ENCODE measurements around the gene ROBO4. TPM values are rescaled to one million over a fixed set of nuclear protein-coding genes. Genes with fewer than 3 reads are reported as not detected.

ROBO4 gene
- total RNA-seq, 2 experiments from 2014 or later = not detected

DNA sequence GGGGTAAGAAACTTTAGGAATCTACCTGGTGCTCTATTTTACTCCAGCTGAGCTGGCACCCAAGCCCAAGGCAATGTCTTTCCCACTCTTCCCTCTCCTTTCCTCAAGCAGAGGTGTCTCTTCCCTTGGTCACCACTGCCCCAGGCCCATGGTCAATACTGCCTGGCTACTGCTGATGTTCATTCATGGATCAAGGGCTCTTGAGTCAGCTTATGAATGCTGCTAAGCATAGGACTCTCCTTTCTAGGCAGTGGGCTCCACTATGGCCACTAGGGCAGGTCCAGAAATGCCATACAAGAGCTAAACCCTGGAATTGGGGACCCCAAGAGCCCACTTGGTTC is 18.7 kb upstream of the ROBO4 start:
- CTCF ChIA-PET = interaction anchor here (1.5 to 1.6 kb wide), 2 partner anchors 207 to 226 kb away, joined by 6 to 8 read pairs; no protein-coding TSS in a partner anchor
- DNase-seq = no peak
- Mint-ChIP-seq H3K9me3 (peaks cover 12% of the 10 kb centered on the region), H3K27ac (no peak overlapping the region), H3K36me3 (ENCODE audit: low read depth) (no peaks in the 10 kb centered on the region), H3K4me1 (peaks cover 2% of the 10 kb centered on the region), H3K4me3 (no peak overlapping the region), H3K27me3 (peaks cover 19% of the 10 kb centered on the region)
- POLR2A ChIA-PET = interaction anchor here (1.1 kb wide), 1 partner anchor 37 kb away, joined by 5 read pairs; the partner anchor contains the start of gene CCDC15

DNA sequence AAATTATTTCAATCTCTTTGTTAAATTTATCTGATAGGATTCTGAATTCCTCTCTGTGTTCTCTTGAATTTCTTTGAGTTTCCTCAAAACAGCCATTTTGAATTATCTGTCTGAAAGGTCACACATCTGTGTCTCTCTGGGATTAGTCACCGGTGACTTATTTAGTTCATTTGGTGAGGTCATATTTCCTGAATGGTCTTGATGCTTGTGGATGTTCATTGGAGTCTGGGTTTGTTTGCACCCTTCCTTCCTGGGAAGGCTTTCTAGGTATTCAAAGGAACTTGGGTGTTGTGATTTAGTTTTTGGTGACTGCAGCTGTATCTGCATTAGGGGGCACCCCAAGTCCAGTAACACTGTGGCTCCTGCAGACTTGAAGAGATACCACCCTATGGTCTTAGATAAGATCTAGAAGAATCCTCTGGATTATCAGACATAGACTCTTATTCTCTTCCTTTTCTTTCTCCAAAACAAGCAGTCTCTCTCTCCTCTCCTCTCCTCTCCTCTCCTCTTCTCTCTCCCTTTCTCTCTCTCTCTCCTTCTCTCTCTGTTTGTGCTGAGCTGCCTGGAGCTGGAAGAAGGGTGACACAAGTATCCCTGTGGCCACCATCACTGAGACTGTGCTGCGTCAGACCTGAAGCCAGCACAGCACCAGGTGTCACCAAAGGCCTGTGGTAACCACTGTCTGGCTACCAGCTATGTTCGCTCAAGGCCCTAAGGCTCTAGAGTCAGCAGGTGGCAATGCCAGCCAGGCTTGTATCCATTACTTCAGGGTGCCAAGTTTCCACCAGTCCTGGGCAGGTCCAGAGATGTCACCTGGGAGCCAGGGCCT is 18.1 kb upstream of the ROBO4 start:
- Mint-ChIP-seq H3K9me3 (peaks cover 12% of the 10 kb centered on the region), H3K36me3 (ENCODE audit: low read depth) (no peaks in the 10 kb centered on the region), H3K4me1 (peaks cover 2% of the 10 kb centered on the region), H3K27me3 (peaks cover 19% of the 10 kb centered on the region), H3K4me3 (no peak overlapping the region), H3K27ac (no peak overlapping the region)
- DNase-seq = no peak
- POLR2A ChIA-PET = no interaction called here
- CTCF ChIA-PET = interaction anchor here (1.5 to 1.6 kb wide), 2 partner anchors 208 to 226 kb away, joined by 6 to 8 read pairs; no protein-coding TSS in a partner anchor

DNA sequence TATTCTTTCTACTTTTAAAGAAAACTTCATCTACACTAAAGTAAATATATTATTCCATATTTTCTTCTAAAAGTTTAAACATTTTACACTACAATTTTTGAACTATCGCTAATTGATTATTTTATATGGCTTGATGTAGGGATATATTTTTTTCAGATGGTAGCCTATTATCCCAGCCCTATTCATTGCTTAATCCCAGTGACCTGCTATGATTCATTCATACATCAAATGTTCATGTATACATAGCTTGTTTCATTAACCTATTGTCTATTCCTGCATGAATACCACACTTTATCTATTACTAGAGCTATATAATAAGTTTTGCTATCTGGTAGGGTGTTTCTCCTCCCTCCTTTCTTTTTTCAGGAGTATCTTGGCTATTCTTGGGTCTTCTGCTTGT is 5.0 kb upstream of the ROBO4 start:
- Mint-ChIP-seq H3K4me3 (no peak overlapping the region), H3K9me3 (no peaks in the 10 kb centered on the region), H3K27me3 (peaks cover 43% of the 10 kb centered on the region), H3K36me3 (ENCODE audit: low read depth) (no peaks in the 10 kb centered on the region), H3K27ac (no peak overlapping the region), H3K4me1 (peaks cover 4% of the 10 kb centered on the region)
- no peak for DNase-seq
- CTCF ChIA-PET = interaction anchor here (1.9 kb wide), 1 partner anchor 26 kb away, joined by 5 read pairs; no protein-coding TSS in a partner anchor
- POLR2A ChIA-PET = no interaction called here

DNA sequence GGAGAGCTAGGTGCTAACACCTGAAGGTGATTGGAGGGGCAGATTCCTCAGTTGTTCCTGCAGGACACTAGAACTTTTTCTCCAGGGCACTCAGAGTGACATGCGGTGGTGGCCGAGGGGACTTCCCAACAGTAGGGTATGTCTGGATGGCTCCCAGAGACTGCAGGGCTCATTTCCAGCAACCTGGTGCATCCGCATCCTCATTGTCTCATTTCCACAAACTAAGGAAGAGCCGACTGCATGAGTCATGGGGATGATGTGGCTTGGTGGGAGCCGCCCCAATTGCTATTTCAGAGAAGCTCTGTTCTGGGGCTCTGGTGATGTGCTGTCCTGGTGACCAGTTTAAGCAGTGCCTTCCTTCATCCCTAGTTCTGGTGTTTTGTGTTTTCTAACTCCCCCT is 2.8 kb upstream of the ROBO4 start:
- DNase-seq = peak; percentile 11
- H3K4me3 Mint-ChIP-seq = no peak overlapping the region
- H3K36me3 Mint-ChIP-seq (ENCODE audit: low read depth) = no peaks in the 10 kb centered on the region
- no peaks in the 10 kb centered on the region for H3K9me3 Mint-ChIP-seq
- no peak overlapping the region for H3K27ac Mint-ChIP-seq
- peaks cover 41% of the 10 kb centered on the region for H3K27me3 Mint-ChIP-seq
- peaks cover 7% of the 10 kb centered on the region for H3K4me1 Mint-ChIP-seq
- CTCF ChIA-PET = no interaction called here
- POLR2A ChIA-PET = no interaction called here

DNA sequence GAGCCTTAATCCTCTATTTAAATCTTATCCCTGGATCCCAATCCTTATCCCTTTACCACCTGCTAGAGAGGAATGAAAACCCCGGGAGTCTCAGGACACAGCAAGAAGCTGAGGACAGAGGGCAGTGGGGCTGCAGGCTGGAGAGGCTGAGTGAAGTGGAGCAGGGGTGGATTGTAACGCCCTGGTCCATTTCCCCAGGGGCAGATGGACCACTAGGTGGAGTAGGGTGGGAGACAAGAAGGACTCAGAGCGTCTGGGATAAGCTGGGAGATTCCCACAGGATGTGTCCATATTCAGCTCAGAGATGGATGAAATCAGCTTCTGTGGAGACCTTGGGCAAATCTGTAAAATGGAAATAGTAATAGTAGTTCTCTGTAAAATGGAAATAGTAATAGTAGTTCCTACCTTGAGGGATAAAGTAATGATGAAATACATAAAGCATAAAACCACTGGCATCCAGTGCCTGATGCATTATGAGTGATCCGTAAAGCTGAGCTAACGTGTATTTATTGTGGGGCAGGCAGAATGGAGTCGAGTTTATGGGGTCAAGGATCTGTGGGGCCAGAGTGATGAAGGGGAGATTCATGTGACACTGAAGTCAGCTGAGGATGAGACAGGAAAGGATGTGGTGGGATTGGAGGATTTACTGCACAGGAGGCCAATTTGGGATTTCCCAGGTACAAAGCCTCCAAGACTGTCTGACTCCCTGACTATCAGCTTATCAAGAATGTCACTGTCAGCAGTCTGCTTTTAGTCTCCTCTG is 1.9 kb upstream of the ROBO4 start:
- H3K4me1 Mint-ChIP-seq = peaks cover 7% of the 10 kb centered on the region
- peak; percentile 4 for DNase-seq
- no peaks in the 10 kb centered on the region for H3K36me3 Mint-ChIP-seq (ENCODE audit: low read depth)
- H3K9me3 Mint-ChIP-seq = no peaks in the 10 kb centered on the region
- peaks cover 37% of the 10 kb centered on the region for H3K27me3 Mint-ChIP-seq
- ChIA-PET CTCF (no interaction called here), POLR2A (no interaction called here)
- H3K27ac Mint-ChIP-seq = no peak overlapping the region
- H3K4me3 Mint-ChIP-seq = no peak overlapping the region

DNA sequence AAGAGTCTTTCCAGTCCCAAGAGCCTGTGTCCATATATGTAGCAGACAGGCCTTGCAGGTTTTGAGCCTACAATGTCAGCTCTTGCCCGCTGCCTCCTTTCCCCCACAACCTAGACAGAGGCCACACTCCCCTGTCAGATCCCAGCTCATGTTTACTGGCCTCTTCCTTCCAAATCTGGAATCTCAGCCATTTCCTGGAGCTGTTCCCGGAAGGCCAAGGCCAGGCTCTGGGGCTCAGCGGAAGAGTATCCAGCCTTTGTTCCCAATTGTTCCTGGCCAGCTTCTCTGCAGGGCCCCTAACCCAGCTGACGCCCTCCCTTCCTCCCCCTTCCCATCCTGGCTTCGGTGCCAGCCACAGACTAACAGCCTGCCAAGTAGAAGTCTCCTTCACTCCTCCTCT is 1.0 kb upstream of the ROBO4 start:
- no peak overlapping the region for H3K27ac Mint-ChIP-seq
- H3K36me3 Mint-ChIP-seq (ENCODE audit: low read depth) = no peaks in the 10 kb centered on the region
- no peak for DNase-seq
- H3K27me3 Mint-ChIP-seq = peaks cover 34% of the 10 kb centered on the region
- H3K4me3 Mint-ChIP-seq = no peak overlapping the region
- H3K4me1 Mint-ChIP-seq = peaks cover 7% of the 10 kb centered on the region
- no peaks in the 10 kb centered on the region for H3K9me3 Mint-ChIP-seq
- CTCF ChIA-PET = interaction anchor here (1.1 to 1.5 kb wide), 2 partner anchors 22 to 37 kb away, joined by 3 to 5 read pairs; no protein-coding TSS in a partner anchor
- POLR2A ChIA-PET = no interaction called here

DNA sequence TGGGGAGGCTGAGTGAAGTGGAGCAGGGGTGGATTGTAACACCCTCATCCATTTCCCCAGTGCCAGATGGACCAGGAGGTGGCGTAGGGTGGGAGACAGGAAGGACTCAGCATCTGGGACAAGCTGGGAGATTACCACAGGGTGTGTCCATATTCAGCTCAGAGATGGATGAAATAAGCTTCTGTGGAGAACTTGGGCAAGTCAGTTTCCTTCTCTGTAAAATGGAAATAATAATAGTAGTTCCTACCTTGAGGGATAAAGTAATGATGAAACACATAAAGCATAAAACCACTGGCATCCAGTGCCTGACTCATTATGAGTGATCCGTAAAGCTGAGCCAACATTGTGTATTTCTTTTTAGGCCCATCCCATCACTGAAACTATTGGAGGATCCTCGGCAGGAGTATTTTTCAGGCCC is 607 bp upstream of the ROBO4 start:
- no peak overlapping the region for H3K27ac Mint-ChIP-seq
- H3K4me3 Mint-ChIP-seq = no peak overlapping the region
- CTCF ChIA-PET = interaction anchor here (1.1 to 1.5 kb wide), 2 partner anchors 22 to 37 kb away, joined by 3 to 5 read pairs; no protein-coding TSS in a partner anchor
- H3K9me3 Mint-ChIP-seq = no peaks in the 10 kb centered on the region
- DNase-seq = peak; percentile 11
- peaks cover 7% of the 10 kb centered on the region for H3K4me1 Mint-ChIP-seq
- POLR2A ChIA-PET = no interaction called here
- H3K27me3 Mint-ChIP-seq = peaks cover 31% of the 10 kb centered on the region
- H3K36me3 Mint-ChIP-seq (ENCODE audit: low read depth) = no peaks in the 10 kb centered on the region

DNA sequence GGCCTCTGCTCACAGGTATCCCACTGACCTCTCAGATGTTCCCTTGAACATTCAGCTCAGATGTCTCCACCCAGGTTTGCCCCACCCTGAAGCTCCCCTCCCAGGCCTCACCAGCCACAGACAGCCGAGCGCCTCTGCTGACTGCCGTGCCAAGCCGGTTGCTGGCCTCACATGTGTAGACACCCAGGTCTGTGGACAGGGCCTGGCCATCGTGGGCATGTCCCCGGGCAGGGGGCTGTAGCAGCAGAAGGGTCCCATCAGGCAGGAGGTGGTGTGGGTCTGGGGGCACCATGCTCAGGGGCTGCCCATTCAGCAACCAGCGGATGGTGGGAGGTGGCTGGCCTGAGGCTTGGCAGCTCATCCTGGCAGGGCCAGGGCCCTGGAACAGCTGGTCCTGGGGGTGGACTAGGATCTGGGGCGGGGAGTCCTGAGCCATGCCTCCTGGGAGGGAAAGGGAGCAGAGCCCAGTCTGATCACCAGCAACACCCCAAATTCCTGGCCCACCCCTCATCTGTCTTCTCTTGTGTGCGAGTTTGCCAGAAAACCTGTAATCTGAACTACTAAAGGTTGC is 759 bp downstream of the ROBO4 start:
- Mint-ChIP-seq H3K27ac (no peak overlapping the region), H3K36me3 (ENCODE audit: low read depth) (no peaks in the 10 kb centered on the region), H3K9me3 (no peaks in the 10 kb centered on the region), H3K4me3 (no peak overlapping the region), H3K27me3 (peaks cover 27% of the 10 kb centered on the region), H3K4me1 (peaks cover 7% of the 10 kb centered on the region)
- CTCF ChIA-PET = interaction anchor here (1.5 kb wide), 1 partner anchor 21 kb away, joined by 5 read pairs; no protein-coding TSS in a partner anchor
- POLR2A ChIA-PET = no interaction called here
- peak; percentile 8 for DNase-seq

DNA sequence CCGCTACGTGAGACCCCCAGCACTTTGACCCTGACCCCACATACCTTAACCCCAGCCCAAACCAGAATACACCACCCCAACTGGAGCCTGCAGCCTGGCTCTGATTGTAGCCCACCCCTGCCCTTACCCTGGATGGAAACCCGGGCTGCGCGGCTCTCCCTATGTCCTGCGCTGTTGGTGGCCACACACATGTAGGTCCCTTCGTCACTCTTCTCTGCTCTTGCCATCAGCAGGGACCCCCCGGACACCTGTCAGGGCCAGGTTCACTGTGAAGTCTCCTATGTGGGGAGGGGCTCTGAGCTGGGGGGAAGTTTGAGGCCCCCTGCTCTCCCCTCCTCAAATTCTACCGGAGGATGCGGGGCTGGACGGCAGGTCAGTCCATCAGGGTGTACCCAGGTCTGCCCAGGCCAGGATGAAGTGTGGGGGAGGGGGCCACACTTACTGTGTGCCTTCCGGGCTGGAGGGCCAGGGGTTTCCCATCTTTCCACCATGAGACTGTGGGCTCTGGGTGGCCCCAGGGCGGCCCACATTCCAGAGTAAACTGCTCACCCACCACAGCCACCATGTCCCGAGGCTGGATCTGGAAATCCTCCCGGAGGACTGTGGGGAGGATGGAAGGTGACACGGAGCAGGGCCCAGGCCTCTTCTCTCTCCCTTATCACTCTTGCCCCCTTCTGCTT is 1.5 kb downstream of the ROBO4 start:
- CTCF ChIA-PET = no interaction called here
- H3K4me3 Mint-ChIP-seq = no peak overlapping the region
- peak; percentile 9 for DNase-seq
- H3K27ac Mint-ChIP-seq = no peak overlapping the region
- H3K9me3 Mint-ChIP-seq = no peaks in the 10 kb centered on the region
- peaks cover 7% of the 10 kb centered on the region for H3K4me1 Mint-ChIP-seq
- H3K27me3 Mint-ChIP-seq = peaks cover 20% of the 10 kb centered on the region
- POLR2A ChIA-PET = no interaction called here
- H3K36me3 Mint-ChIP-seq (ENCODE audit: low read depth) = no peaks in the 10 kb centered on the region

DNA sequence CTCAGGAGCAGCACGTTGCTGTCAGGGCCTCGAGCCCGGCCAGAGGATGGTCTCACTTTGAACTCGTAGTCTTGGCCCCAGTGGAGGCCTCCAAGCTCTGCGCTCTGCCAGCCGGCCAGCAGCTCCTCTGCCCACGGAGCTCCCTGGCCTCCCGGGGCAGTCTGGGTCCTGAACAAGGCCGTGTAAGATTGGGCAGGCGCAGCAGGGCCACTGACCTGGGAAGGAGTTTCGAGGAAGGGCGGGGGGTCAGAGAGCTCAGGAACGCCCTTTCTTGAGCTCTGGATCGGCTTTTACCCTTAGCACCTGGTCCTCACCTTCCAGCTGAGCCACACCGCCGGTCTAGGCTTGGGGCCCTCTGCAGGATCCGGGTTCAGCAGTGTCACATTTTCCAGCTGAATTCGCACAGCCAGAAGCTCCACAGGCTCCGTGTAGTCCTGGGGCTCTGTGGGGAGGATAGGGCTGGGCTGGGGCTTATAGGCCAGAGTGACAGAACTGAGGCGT is 2.1 kb downstream of the ROBO4 start:
- ChIA-PET POLR2A (no interaction called here), CTCF (no interaction called here)
- no peak for DNase-seq
- H3K4me1 Mint-ChIP-seq = peaks cover 7% of the 10 kb centered on the region
- peaks cover 14% of the 10 kb centered on the region for H3K27me3 Mint-ChIP-seq
- no peaks in the 10 kb centered on the region for H3K36me3 Mint-ChIP-seq (ENCODE audit: low read depth)
- H3K27ac Mint-ChIP-seq = no peak overlapping the region
- no peaks in the 10 kb centered on the region for H3K9me3 Mint-ChIP-seq
- H3K4me3 Mint-ChIP-seq = no peak overlapping the region

DNA sequence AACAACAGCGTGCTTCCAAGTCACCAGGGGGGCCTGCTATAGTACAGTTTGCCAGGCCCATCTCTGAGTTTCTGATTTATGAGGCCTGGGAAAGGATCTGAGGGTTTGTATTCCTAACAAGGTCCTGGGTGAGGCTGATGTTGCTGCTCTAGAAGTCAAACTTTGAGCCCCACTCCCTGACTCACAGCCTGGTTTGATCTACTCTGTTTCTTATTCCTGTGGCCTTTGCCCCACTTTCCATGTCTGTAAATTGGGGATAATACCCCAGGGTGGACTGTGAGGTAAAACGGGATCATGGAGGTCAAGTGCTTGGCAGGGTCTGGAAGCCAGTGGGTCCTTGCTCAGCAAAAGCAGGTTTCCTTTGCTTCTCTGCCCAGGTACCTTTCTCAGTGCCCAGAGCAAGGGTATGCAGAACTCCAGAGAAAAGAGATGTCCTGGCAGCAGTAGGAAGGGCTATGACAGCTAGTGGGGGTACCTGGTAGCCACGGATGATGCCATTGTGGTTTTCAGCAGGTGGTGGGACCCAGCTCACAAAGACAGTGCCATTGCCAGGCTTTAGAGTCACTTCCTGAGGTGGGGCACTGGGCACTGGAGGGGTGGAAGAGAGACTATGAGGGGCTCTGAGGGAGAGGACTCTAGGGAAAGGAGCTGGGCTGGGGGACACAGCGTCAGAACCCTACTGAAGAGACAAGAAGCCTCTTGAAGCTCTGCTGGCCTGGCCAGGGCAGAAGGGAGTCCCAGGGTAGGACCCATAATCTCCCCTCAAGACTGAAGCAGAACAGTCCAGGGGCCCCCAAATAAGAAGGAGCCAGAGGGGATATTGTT is 2.8 kb downstream of the ROBO4 start:
- H3K9me3 Mint-ChIP-seq = no peaks in the 10 kb centered on the region
- ChIA-PET POLR2A (no interaction called here), CTCF (no interaction called here)
- no peak overlapping the region for H3K27ac Mint-ChIP-seq
- H3K4me1 Mint-ChIP-seq = peaks cover 7% of the 10 kb centered on the region
- H3K4me3 Mint-ChIP-seq = no peak overlapping the region
- peaks cover 12% of the 10 kb centered on the region for H3K27me3 Mint-ChIP-seq
- H3K36me3 Mint-ChIP-seq (ENCODE audit: low read depth) = no peaks in the 10 kb centered on the region
- no peak for DNase-seq

DNA sequence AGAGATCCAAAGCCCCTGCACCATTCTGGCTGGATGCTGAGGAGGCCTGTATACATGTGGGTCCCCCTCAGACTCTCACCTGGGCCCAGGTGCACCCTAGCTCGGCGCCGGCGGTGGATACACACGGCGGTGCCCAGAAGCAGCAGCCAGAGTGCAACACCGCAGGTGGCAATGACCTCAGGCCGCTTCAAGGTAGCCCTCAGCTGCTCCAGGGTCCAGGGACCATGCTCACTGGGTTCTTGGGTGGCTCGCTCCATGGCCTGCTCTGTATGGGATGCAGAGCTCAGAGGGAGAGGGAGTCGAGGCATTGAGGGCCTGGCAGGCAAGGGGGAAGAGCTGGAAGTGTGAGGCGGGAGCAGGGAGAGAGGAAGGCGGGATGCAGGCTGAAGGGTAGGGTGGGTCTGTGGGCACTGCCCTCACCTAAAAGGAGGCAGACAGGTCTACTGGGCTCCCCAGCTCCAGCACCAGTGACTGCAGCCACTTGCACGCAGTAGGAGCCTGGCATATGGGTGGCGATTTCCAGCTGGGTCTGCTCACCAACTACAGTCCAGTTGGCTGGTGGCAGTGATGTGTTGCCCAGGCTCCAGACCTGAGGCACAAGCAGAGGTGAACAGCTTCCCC is 3.8 kb downstream of the ROBO4 start:
- CTCF ChIA-PET = no interaction called here
- Mint-ChIP-seq H3K4me3 (no peak overlapping the region), H3K4me1 (peaks cover 7% of the 10 kb centered on the region)

More for the DNA sequence above, 3.8 kb downstream of the ROBO4 start:
- H3K27me3 Mint-ChIP-seq = peaks cover 10% of the 10 kb centered on the region
- no peaks in the 10 kb centered on the region for H3K9me3 Mint-ChIP-seq
- no peak for DNase-seq
- H3K27ac Mint-ChIP-seq = no peak overlapping the region
- POLR2A ChIA-PET = no interaction called here
- no peaks in the 10 kb centered on the region for H3K36me3 Mint-ChIP-seq (ENCODE audit: low read depth)

Data from activated CD4-positive, alpha-beta memory T cell treated with anti-CD3 and anti-CD28 coated beads, Interleukin-2, amount 10 ng/mL, durations not matched to agents 7 days and 5 days (primary cell).